SK-N-SH (cell line): ENCODE data around the gene GRIK3. TPM values are rescaled to one million over a fixed set of nuclear protein-coding genes. Genes with fewer than 3 reads are reported as not detected.

Experiments used
- CTCF ChIA-PET: fragments of 300-600, 350-600 bp; formaldehyde crosslinking; extraction: SDS; loops from one replicate; lab custom pipeline; 2021; lab: Yijun Ruan, JAX
- POLR2A ChIA-PET: fragments of 350-600 bp; sonication (Branson Sonifier 250); formaldehyde crosslinking; extraction: SDS; loops from one replicate; lab custom pipeline; 2020; ENCODE audit warnings: antibody characterized with exemption, inconsistent platforms; lab: Yijun Ruan, JAX
- DNase-seq: peaks from one replicate; pipeline ENCODE4 v3.0.0; 2012
- H2AFZ ChIP-seq: fragments of 200-600 bp; sonication (generic); 2 replicates; pipeline ENCODE4 v1.8.1; 2016; ENCODE audit warnings: antibody characterized with exemption, mild to moderate bottlenecking, low read depth
- H3F3A ChIP-seq: fragments of 200-600 bp; sonication (generic); replicated peaks from 2 replicates; pipeline ENCODE3; 2016; ENCODE audit warnings: antibody characterized with exemption, mild to moderate bottlenecking; ENCODE audit not compliant: insufficient read depth
- H3K27ac ChIP-seq, 2 experiments: fragments of 200-500 bp in 1 of 2; fragments of 200-600 bp in 1 of 2; sonication (Bioruptor generic) in 1 of 2; sonication (generic), shearing (Covaris generic) in 1 of 2; 2 replicates each; pipeline versions ENCODE4 v1.5.1 to v1.6.1; 2014 to 2016; ENCODE audit warnings: low read depth in 2 of 2, inconsistent platforms in 1 of 2, low read length in 1 of 2, mild to moderate bottlenecking in 1 of 2, mixed read lengths in 1 of 2
- H3K27me3 ChIP-seq: fragments of 200-600 bp; sonication (generic), shearing (Covaris generic); 2 replicates; pipeline ENCODE4 v1.6.1; 2016; ENCODE audit warnings: mixed run types; ENCODE audit not compliant: insufficient read depth
- H3K36me3 ChIP-seq, 2 experiments: fragments of 200-500 bp in 1 of 2; fragments of 200-600 bp in 1 of 2; sonication (Bioruptor generic) in 1 of 2; sonication (generic) in 1 of 2; replicated peaks in 1 of 2; 2 replicates each; pipeline versions ENCODE3 to v1.5.1; 2014 to 2016; ENCODE audit warnings: low read length in 1 of 2, mild to moderate bottlenecking in 1 of 2; ENCODE audit not compliant: insufficient read depth in 2 of 2, control insufficient read depth in 1 of 2
- H3K4me1 ChIP-seq, 2 experiments: fragments of 200-500 bp in 1 of 2; fragments of 200-600 bp in 1 of 2; sonication (Bioruptor generic) in 1 of 2; sonication (generic), shearing (Covaris generic) in 1 of 2; 2 replicates each; pipeline versions ENCODE4 v1.5.1 to v1.6.1; 2014 to 2016; ENCODE audit warnings: low read depth in 1 of 2, low read length in 1 of 2, mixed run types in 1 of 2; ENCODE audit not compliant: insufficient read depth in 2 of 2, control insufficient read depth in 1 of 2
- H3K4me2 ChIP-seq: fragments of 200-600 bp; sonication (generic), shearing (Covaris generic); 2 replicates; pipeline ENCODE4 v1.6.1; 2017; ENCODE audit warnings: mixed run types
- H3K4me3 ChIP-seq, 2 experiments: fragments of 200-500 bp in 1 of 2; fragments of 200-600 bp in 1 of 2; sonication (Bioruptor generic) in 1 of 2; sonication (generic), shearing (Covaris generic) in 1 of 2; 2 replicates each; pipeline versions ENCODE4 v1.5.1 to v1.8.1; 2014 to 2016; ENCODE audit warnings: low read depth in 2 of 2, inconsistent platforms in 1 of 2, low read length in 1 of 2, mild to moderate bottlenecking in 1 of 2, mixed read lengths in 1 of 2, moderate library complexity in 1 of 2
- H3K79me2 ChIP-seq: fragments of 200-600 bp; sonication (generic); 2 replicates; pipeline ENCODE4 v1.8.1; 2017; ENCODE audit warnings: mild to moderate bottlenecking; ENCODE audit not compliant: insufficient read depth
- H3K9ac ChIP-seq: fragments of 200-600 bp; sonication (generic); 2 replicates; pipeline ENCODE4 v1.6.1; 2017; ENCODE audit warnings: mixed run types
- H3K9me2 ChIP-seq: fragments of 200-600 bp; sonication (generic); 2 replicates; pipeline ENCODE4 v1.6.1; 2017; ENCODE audit warnings: mixed run types
- H3K9me3 ChIP-seq: fragments of 200-600 bp; sonication (generic); 2 replicates; pipeline ENCODE4 v1.6.1; 2017; ENCODE audit warnings: mixed run types, mild to moderate bottlenecking, moderate library complexity
- H4K20me1 ChIP-seq: fragments of 200-600 bp; sonication (generic); 2 replicates; pipeline ENCODE4 v1.6.1; 2017; ENCODE audit warnings: mild to moderate bottlenecking, mixed run types; ENCODE audit not compliant: insufficient read depth
- EP300 ChIP-seq, 2 experiments: IDR thresholded peaks; 2 replicates each; pipeline versions ENCODE4 v1.4.0 to v1.6.1; 2012; ENCODE audit warnings: borderline replicate concordance in 1 of 2, low read depth in 1 of 2, low read length in 1 of 2
- EZH2phosphoT487 ChIP-seq: fragments of 200-600 bp; sonication (generic); IDR thresholded peaks from 2 replicates; pipeline ENCODE4 v1.6.1; 2017; ENCODE audit warnings: low read depth, mixed run types, mild to moderate bottlenecking, antibody characterized with exemption, moderate library complexity, borderline replicate concordance
- GABPA ChIP-seq: IDR thresholded peaks from 2 replicates; pipeline ENCODE4 v1.4.0; 2012; ENCODE audit warnings: low read depth, mild to moderate bottlenecking
- IRF3 ChIP-seq: fragments of 150-350 bp; IDR thresholded peaks from 2 replicates; pipeline ENCODE4 v1.6.1; 2016; ENCODE audit warnings: mild to moderate bottlenecking, low read depth, low read length
- JUND ChIP-seq: IDR thresholded peaks from 2 replicates; pipeline ENCODE4 v1.4.0; 2012
- MXI1 ChIP-seq: IDR thresholded peaks from 2 replicates; pipeline ENCODE4 v1.6.1; 2012; ENCODE audit warnings: mild to moderate bottlenecking, low read depth, low read length, improper control_type of control experiment
- PBX3 ChIP-seq: IDR thresholded peaks from 2 replicates; pipeline ENCODE4; 2012
- POLR2AphosphoS5 ChIP-seq: IDR thresholded peaks from 2 replicates; pipeline ENCODE4 v1.6.1; 2012; ENCODE audit warnings: low read depth, low read length
- REST ChIP-seq: IDR thresholded peaks from 2 replicates; pipeline ENCODE4 v1.6.1; 2012; ENCODE audit warnings: mild to moderate bottlenecking, low read depth, low read length, moderate library complexity
- SIN3A ChIP-seq: IDR thresholded peaks from 2 replicates; pipeline ENCODE4 v1.6.1; 2012; ENCODE audit warnings: low read depth, mild to moderate bottlenecking, low read length, moderate library complexity, borderline replicate concordance
- TCF12 ChIP-seq: IDR thresholded peaks from 2 replicates; pipeline ENCODE4 v1.4.0; 2012
- TEAD4 ChIP-seq: IDR thresholded peaks from 2 replicates; pipeline ENCODE4 v1.4.0; 2012; ENCODE audit warnings: mild to moderate bottlenecking, borderline replicate concordance; ENCODE audit not compliant: insufficient read depth
- WGBS: methylation state at CpG from one replicate; pipeline ENCODE4 v1.1.6; 2017; ENCODE audit warnings: low lambda C conversion rate; 5-methylcytosine and 5-hydroxymethylcytosine counted together
- polyA plus RNA-seq, 3 experiments: library from polyadenylated mRNA; depleted of rRNA; stranded (reverse); fragments of >200 nt; gene quantifications; 2 replicates each; pipeline ENCODE4 v1.2.3, GENCODE V29; 2012

The GRIK3 gene
- polyA plus RNA-seq, 1 of the 3 experiments (the other 2 are of a cell fraction) = not detected

GRCh38 chr1:36822648-36823047 lies 211.7 kb downstream of the GRIK3 start:
- no peaks in the 10 kb centered on the region for H3K79me2 ChIP-seq
- no peak overlapping the region for H3K4me2 ChIP-seq
- H2AFZ ChIP-seq = no peak overlapping the region
- H3K9me2 ChIP-seq = no peaks in the 10 kb centered on the region
- no peaks in the 10 kb centered on the region for H3F3A ChIP-seq
- peaks cover 0 to 7% of the 10 kb centered on the region in 2 experiments; a peak in 1 of 4 replicates for H3K4me1 ChIP-seq
- no peaks in the 10 kb centered on the region for H3K27me3 ChIP-seq
- CTCF ChIA-PET = no interaction called here
- WGBS = 17% methylated on average over 1 of the region's 2 CpGs
- no peak overlapping the region for H3K9ac ChIP-seq
- no peak for TF ChIP-seq MXI1
- TF ChIP-seq SIN3A = no peak
- no peak for TF ChIP-seq JUND
- no peak for TF ChIP-seq IRF3
- no peak for TF ChIP-seq EZH2phosphoT487
- TF ChIP-seq REST = no peak
- TF ChIP-seq TEAD4 = no peak
- TF ChIP-seq GABPA = no peak
- no peak for TF ChIP-seq PBX3
- TF ChIP-seq TCF12 = no peak
- no peak for TF ChIP-seq POLR2AphosphoS5
- TF ChIP-seq EP300 (IDR thresholded peaks at IDR 0.05; ENCODE audit: borderline replicate concordance in 1 of 2, low read depth in 1 of 2, low read length in 1 of 2) = no peak
- DNase-seq = no peak
- POLR2A ChIA-PET = no interaction called here
- H3K27ac ChIP-seq = no peak overlapping the region
- H3K36me3 ChIP-seq = no peaks in the 10 kb centered on the region
- H3K4me3 ChIP-seq = no peak overlapping the region
- no peaks in the 10 kb centered on the region for H4K20me1 ChIP-seq
- no peaks in the 10 kb centered on the region for H3K9me3 ChIP-seq
